Measurements from ENCODE around the gene AQP11. TPM values are rescaled to one million over a fixed set of nuclear protein-coding genes. Genes with fewer than 3 reads are reported as not detected.
"Not testable (repeated sequence)": the region's sequence is repeated elsewhere in the genome, so short reads cannot be mapped to it uniquely, and the experiment has no call there.

The AQP11 gene
- total RNA-seq, 1 experiment from 2014 or later = 1.1 TPM

GRCh38 chr11:77547863-77548551 lies 41.7 kb upstream of the AQP11 start:
- Histone ChIP-seq H3K9me3 (ENCODE audit: insufficient read depth, low read depth) (0 out of 2 replicates have a peak, but pooled peaks cover 5% of the 10 kb centered on the region), H3K4me3 (no peak overlapping the region), H3F3A (ENCODE audit: insufficient read depth, low read depth) (no peaks in the 10 kb centered on the region), H3K36me3 (ENCODE audit: low read depth) (no peaks in the 10 kb centered on the region), H3K4me1 (replicated peaks; ENCODE audit: insufficient read depth) (no peaks in the 10 kb centered on the region), H3K4me2 (no peak overlapping the region), H3K9me2 (ENCODE audit: insufficient read depth) (no peaks in the 10 kb centered on the region), H3K79me2 (ENCODE audit: low read depth) (no peaks in the 10 kb centered on the region), H3K27me3 (ENCODE audit: insufficient read depth, low read depth) (no peaks in the 10 kb centered on the region), H4K20me1 (ENCODE audit: insufficient read depth) (no peaks in the 10 kb centered on the region), H3K27ac (no peak overlapping the region), H2AFZ (no peak overlapping the region)
- TF ChIP-seq CTCF (conservative IDR thresholded peaks at IDR 0.05) (peak; percentile 90), EZH2 (IDR thresholded peaks at IDR 0.05; ENCODE audit: low read depth) (no peak)
- no TSS peak for BruUV-seq (replicated peaks)
- ChIA-PET POLR2A (ENCODE audit: unreplicated experiment) (interaction anchor here (0.7 kb wide), 1 partner anchor 44 kb away, joined by 6 read pairs; no protein-coding TSS in a partner anchor), CTCF (interaction anchor here (0.6 to 2.3 kb wide), 9 partner anchors 9 to 521 kb away, joined by 3 to 26 read pairs (median 4); no protein-coding TSS in a partner anchor)
- intact Hi-C loops (cut with micrococcal nuclease; ENCODE audit: unreplicated experiment) = loop anchor here (1.0 to 10.0 kb wide), 6 partner anchors 71 to 501 kb away; no protein-coding TSS in a partner anchor
- peak; percentile 39 to 57 for DNase-seq

GRCh38 chr11:77548552-77549445 lies 41.0 kb upstream of the AQP11 start:
- Histone ChIP-seq H3K27ac (no peak overlapping the region), H3F3A (ENCODE audit: insufficient read depth, low read depth) (no peaks in the 10 kb centered on the region), H3K9me2 (ENCODE audit: insufficient read depth) (no peaks in the 10 kb centered on the region), H3K79me2 (ENCODE audit: low read depth) (no peaks in the 10 kb centered on the region), H3K9me3 (ENCODE audit: insufficient read depth, low read depth) (0 out of 2 replicates have a peak, but pooled peaks cover 5% of the 10 kb centered on the region), H3K4me2 (no peak overlapping the region), H3K4me3 (no peak overlapping the region), H2AFZ (no peak overlapping the region), H3K36me3 (ENCODE audit: low read depth) (no peaks in the 10 kb centered on the region), H4K20me1 (ENCODE audit: insufficient read depth) (no peaks in the 10 kb centered on the region), H3K27me3 (ENCODE audit: insufficient read depth, low read depth) (no peaks in the 10 kb centered on the region), H3K4me1 (replicated peaks; ENCODE audit: insufficient read depth) (no peaks in the 10 kb centered on the region)
- intact Hi-C loops (cut with micrococcal nuclease; ENCODE audit: unreplicated experiment) = loop anchor here (1.0 to 10.0 kb wide), 6 partner anchors 70 to 501 kb away; no protein-coding TSS in a partner anchor
- DNase-seq = no peak
- TF ChIP-seq EZH2 (IDR thresholded peaks at IDR 0.05; ENCODE audit: low read depth) (no peak), CTCF (conservative IDR thresholded peaks at IDR 0.05) (peak; percentile 58; the same call in 1 of the 2 replicates)
- CTCF ChIA-PET = interaction anchor here (0.5 to 2.3 kb wide), 9 partner anchors 8 to 502 kb away, joined by 3 to 26 read pairs (median 3); no protein-coding TSS in a partner anchor
- POLR2A ChIA-PET (ENCODE audit: unreplicated experiment) = interaction anchor here (0.7 kb wide), 1 partner anchor 44 kb away, joined by 6 read pairs; no protein-coding TSS in a partner anchor
- no TSS peak for BruUV-seq (replicated peaks)

- H3K4me2 ChIP-seq; H3K4me3 ChIP-seq; intact Hi-C loops (cut with micrococcal nuclease; ENCODE audit: unreplicated experiment); H3K27me3 ChIP-seq (ENCODE audit: insufficient read depth, low read depth); H3K36me3 ChIP-seq (ENCODE audit: low read depth); H3F3A ChIP-seq (ENCODE audit: insufficient read depth, low read depth); H4K20me1 ChIP-seq (ENCODE audit: insufficient read depth); H3K27ac ChIP-seq; H3K9me2 ChIP-seq (ENCODE audit: insufficient read depth); H2AFZ ChIP-seq; DNase-seq; H3K79me2 ChIP-seq (ENCODE audit: low read depth); BruUV-seq (replicated peaks); POLR2A ChIA-PET (ENCODE audit: unreplicated experiment); H3K4me1 ChIP-seq (replicated peaks; ENCODE audit: insufficient read depth); CTCF ChIA-PET: not testable (repeated sequence)
- H3K9me3 ChIP-seq (ENCODE audit: insufficient read depth, low read depth) = peaks cover 14% of the 10 kb centered on the region; the same call in 1 of the 2 replicates
Measured at GRCh38 chr11:77551426-77551825, 38.3 kb upstream of the AQP11 start.
